CD14-positive monocyte (primary cell): ENCODE results near the gene DOCK10. TPM values are rescaled to one million over a fixed set of nuclear protein-coding genes. Genes with fewer than 3 reads are reported as not detected.
A peak's percentile ranks its signal among the peaks of the same experiment; 100 is the strongest.

Experiments used
- DNase-seq, 3 donors: peaks; one replicate each; pipeline ENCODE4 v3.0.0-alpha.2; 2011 to 2022
- H2AFZ ChIP-seq: 2 replicates; pipeline ENCODE4 v1.6.0; 2012; ENCODE audit warnings: mild to moderate bottlenecking, low read depth, low read length, inconsistent platforms; ENCODE audit not compliant: insufficient read depth, poor library complexity, severe bottlenecking
- H3K27ac ChIP-seq, 2 donors: 1 replicate in 1 of 2; 2 replicates in 1 of 2; pipeline ENCODE4 v1.5.1; 2012 to 2013; ENCODE audit warnings: low read length in 2 of 2, control low read depth in 1 of 2, inconsistent platforms in 1 of 2, low read depth in 1 of 2, mild to moderate bottlenecking in 1 of 2
- H3K27me3 ChIP-seq, 2 donors: one replicate each; pipeline versions ENCODE4 v1.6.0 to v1.6.1; 2011 to 2013; ENCODE audit warnings: low read length in 2 of 2; ENCODE audit not compliant: control insufficient read depth in 2 of 2, insufficient read depth in 2 of 2
- H3K36me3 ChIP-seq, 2 donors: replicated peaks in 1 of 2; 1 replicate in 1 of 2; 2 replicates in 1 of 2; pipeline versions ENCODE4 v1.5.1 to v1.6.1; 2012 to 2013; ENCODE audit warnings: low read length in 2 of 2, control low read depth in 1 of 2, inconsistent platforms in 1 of 2, mild to moderate bottlenecking in 1 of 2; ENCODE audit not compliant: insufficient read depth in 2 of 2, control insufficient read depth in 1 of 2
- H3K4me1 ChIP-seq, 2 donors: 1 replicate in 1 of 2; 2 replicates in 1 of 2; pipeline versions ENCODE4 v1.5.1 to v1.6.1; 2012 to 2013; ENCODE audit warnings: low read length in 2 of 2, control low read depth in 1 of 2, inconsistent platforms in 1 of 2, mild to moderate bottlenecking in 1 of 2, moderate library complexity in 1 of 2; ENCODE audit not compliant: insufficient read depth in 2 of 2, control insufficient read depth in 1 of 2
- H3K4me2 ChIP-seq: replicated peaks from 2 replicates; pipeline ENCODE3; 2012; ENCODE audit warnings: low read length, moderate library complexity, mild to moderate bottlenecking; ENCODE audit not compliant: poor library complexity, severe bottlenecking; ENCODE audit errors: extremely low read depth
- H3K4me3 ChIP-seq, 3 experiments: fragments of 200-600 bp in 1 of 3; sonication (generic) in 1 of 3; replicated peaks in 1 of 3; 1 replicate in 2 of 3; 2 replicates in 1 of 3; pipeline ENCODE4 v1.5.1; 2011 to 2013; ENCODE audit warnings: low read length in 3 of 3, mild to moderate bottlenecking in 3 of 3, control low read depth in 2 of 3, low read depth in 2 of 3, inconsistent platforms in 1 of 3, moderate library complexity in 1 of 3
- H3K79me2 ChIP-seq: 2 replicates; pipeline ENCODE4 v1.6.0; 2012; ENCODE audit warnings: mild to moderate bottlenecking, control low read depth, inconsistent platforms, low read length, moderate library complexity; ENCODE audit not compliant: insufficient read depth
- H3K9ac ChIP-seq: 2 replicates; pipeline ENCODE4 v1.6.0; 2017; ENCODE audit warnings: low read length, mild to moderate bottlenecking; ENCODE audit not compliant: insufficient read depth, poor library complexity, severe bottlenecking
- H3K9me3 ChIP-seq, 2 donors: replicated peaks in 1 of 2; 1 replicate in 1 of 2; 2 replicates in 1 of 2; pipeline versions ENCODE4 v1.5.1 to v1.6.1; 2012 to 2013; ENCODE audit warnings: low read length in 2 of 2, control low read depth in 1 of 2; ENCODE audit not compliant: control insufficient read depth in 1 of 2, insufficient read depth in 1 of 2
- H4K20me1 ChIP-seq: 2 replicates; pipeline ENCODE4 v1.6.0; 2012; ENCODE audit warnings: mild to moderate bottlenecking, low read length, control low read depth, moderate library complexity; ENCODE audit not compliant: insufficient read depth
- H3K27ac Mint-ChIP-seq, 7 donors: one replicate each; pipeline ENCODE4 v1.8.0; 2020; ENCODE audit warnings: mild to moderate bottlenecking in 7 of 7, mixed read lengths in 7 of 7, moderate library complexity in 6 of 7, inconsistent platforms in 2 of 7
- H3K27me3 Mint-ChIP-seq, 3 donors: one replicate each; pipeline ENCODE4 v1.8.0; 2021 to 2022; ENCODE audit warnings: low read depth in 3 of 3, mild to moderate bottlenecking in 3 of 3, mixed read lengths in 3 of 3, moderate library complexity in 3 of 3, inconsistent platforms in 1 of 3
- H3K36me3 Mint-ChIP-seq, 2 donors: one replicate each; pipeline ENCODE4 v1.8.0; 2020; ENCODE audit warnings: mixed read lengths in 2 of 2, inconsistent platforms in 1 of 2, mild to moderate bottlenecking in 1 of 2
- H3K4me1 Mint-ChIP-seq: one replicate; pipeline ENCODE4 v1.8.0; 2020; ENCODE audit warnings: mild to moderate bottlenecking, mixed read lengths
- H3K4me3 Mint-ChIP-seq, 2 donors: one replicate each; pipeline ENCODE4 v1.8.0; 2020; ENCODE audit warnings: mild to moderate bottlenecking in 2 of 2, mixed read lengths in 2 of 2, moderate library complexity in 1 of 2
- H3K9me3 Mint-ChIP-seq, 7 donors: one replicate each; pipeline ENCODE4 v1.8.0; 2020 to 2022; ENCODE audit warnings: mixed read lengths in 7 of 7, mild to moderate bottlenecking in 6 of 7, moderate library complexity in 6 of 7, inconsistent platforms in 2 of 7
- WGBS: methylation state at CpG from one replicate; pipeline ENCODE4 v1.1.5; 2013; ENCODE audit warnings: missing lambda C conversion rate; ENCODE audit not compliant: insufficient coverage; 5-methylcytosine and 5-hydroxymethylcytosine counted together
- intact Hi-C, 2 donors: fragments of 100-400 bp; cut with micrococcal nuclease; formaldehyde crosslinking; loops; one replicate each; pipeline versions ENCODE4 v1.15.0 to v1.15.1; 2023
- polyA plus RNA-seq, 3 donors: library from polyadenylated mRNA; depleted of rRNA in 1 of 3; unstranded in 2 of 3; stranded (reverse) in 1 of 3; fragments of 300-500 nt in 2 of 3; fragments of >200 nt in 1 of 3; fragmentation: Illumina TruSeq in 2 of 3; gene quantifications; 1 replicate in 2 of 3; 2 replicates in 1 of 3; pipeline ENCODE4 v1.2.3, GENCODE V29; 2012 to 2021
- TF ChIP-seq, protein P1 (sequence below): fragments of 200-600 bp; IDR thresholded peaks from one replicate; pipeline ENCODE4 v1.8.0; 2022; ENCODE audit warnings: antibody characterized with exemption, mild to moderate bottlenecking

Gene DOCK10
- polyA plus RNA-seq, 3 donors = 9.5 to 30.9 (median 16.5) TPM

DNA sequence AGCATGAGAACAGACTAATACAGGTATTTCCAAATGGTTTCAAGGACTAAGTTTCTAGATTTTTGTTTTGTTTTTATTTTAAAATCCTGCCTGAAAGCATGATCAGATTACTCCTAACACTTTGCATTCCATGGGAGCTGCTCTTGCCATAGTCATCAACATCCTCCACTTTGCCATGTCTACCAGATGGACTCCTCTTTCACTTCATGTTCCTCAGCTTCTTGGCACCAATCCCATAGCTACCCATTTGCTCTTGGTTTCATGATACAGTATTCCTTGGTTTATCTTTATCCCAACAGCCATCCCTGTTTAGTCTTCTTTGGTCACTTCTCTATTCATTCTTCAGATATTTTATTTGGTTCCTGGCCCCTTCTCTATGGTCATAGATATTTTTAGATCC is 171.9 kb downstream of the DOCK10 start:
- H3K27me3 ChIP-seq = no peaks in the 10 kb centered on the region
- intact Hi-C loops = loop anchor here in 1 of 2 donors (10.0 kb wide), 1 partner anchor 134 kb away; no protein-coding TSS in a partner anchor
- Mint-ChIP-seq H3K27me3 (no peaks in the 10 kb centered on the region), H3K4me1 (peaks cover 2% of the 10 kb centered on the region), H3K27ac (peak overlapping the region in 1 of 7 donors; percentile 74), H3K9me3 (peaks cover 0 to 6% (median 0%) of the 10 kb centered on the region in 7 donors), H3K36me3 (peaks cover 80 to 83% of the 10 kb centered on the region in 2 donors), H3K4me3 (no peak overlapping the region)
- H3K79me2 ChIP-seq = no peaks in the 10 kb centered on the region
- no peaks in the 10 kb centered on the region for H3K4me1 ChIP-seq
- TF ChIP-seq, protein P1, sequence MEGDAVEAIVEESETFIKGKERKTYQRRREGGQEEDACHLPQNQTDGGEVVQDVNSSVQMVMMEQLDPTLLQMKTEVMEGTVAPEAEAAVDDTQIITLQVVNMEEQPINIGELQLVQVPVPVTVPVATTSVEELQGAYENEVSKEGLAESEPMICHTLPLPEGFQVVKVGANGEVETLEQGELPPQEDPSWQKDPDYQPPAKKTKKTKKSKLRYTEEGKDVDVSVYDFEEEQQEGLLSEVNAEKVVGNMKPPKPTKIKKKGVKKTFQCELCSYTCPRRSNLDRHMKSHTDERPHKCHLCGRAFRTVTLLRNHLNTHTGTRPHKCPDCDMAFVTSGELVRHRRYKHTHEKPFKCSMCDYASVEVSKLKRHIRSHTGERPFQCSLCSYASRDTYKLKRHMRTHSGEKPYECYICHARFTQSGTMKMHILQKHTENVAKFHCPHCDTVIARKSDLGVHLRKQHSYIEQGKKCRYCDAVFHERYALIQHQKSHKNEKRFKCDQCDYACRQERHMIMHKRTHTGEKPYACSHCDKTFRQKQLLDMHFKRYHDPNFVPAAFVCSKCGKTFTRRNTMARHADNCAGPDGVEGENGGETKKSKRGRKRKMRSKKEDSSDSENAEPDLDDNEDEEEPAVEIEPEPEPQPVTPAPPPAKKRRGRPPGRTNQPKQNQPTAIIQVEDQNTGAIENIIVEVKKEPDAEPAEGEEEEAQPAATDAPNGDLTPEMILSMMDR = no peak
- H2AFZ ChIP-seq = no peak overlapping the region
- no peaks in the 10 kb centered on the region for H4K20me1 ChIP-seq
- no peak overlapping the region for H3K9ac ChIP-seq
- DNase-seq = no peak
- H3K27ac ChIP-seq = no peak overlapping the region
- H3K4me3 ChIP-seq = no peak overlapping the region
- H3K36me3 ChIP-seq = peaks cover 69 to 92% of the 10 kb centered on the region in 2 donors
- no peaks in the 10 kb centered on the region for H3K9me3 ChIP-seq
- no peak overlapping the region for H3K4me2 ChIP-seq

DNA sequence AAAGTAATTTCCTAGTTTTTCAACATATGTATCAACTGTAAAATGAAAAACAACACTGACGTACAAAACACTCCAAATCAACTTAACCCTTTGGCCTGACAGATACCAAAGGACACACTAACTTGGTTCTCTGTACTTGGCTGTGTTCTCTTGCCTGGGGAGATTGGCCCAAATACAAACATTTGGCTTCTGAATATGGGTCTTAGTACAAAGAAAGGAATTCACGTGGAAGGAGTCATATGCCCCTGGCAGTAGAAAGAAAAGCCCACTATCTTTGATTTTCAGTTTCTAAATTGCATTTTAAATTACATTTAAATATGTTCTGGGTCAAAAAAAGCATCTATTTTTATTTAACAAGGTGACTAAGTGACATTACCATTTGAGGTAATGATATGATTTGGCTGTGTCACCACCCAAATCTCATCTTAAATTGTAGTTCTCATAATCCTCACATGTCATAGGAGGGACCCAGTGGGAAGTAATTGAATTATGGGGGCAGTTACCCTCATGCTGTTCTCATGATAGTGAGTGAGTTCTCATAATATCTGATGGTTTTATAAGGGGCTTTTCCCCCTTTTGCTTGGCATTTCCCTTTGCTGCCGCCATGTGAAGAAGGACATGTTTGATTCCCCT is 172.6 kb downstream of the DOCK10 start:
- H2AFZ ChIP-seq = no peak overlapping the region
- no peak overlapping the region for H3K27ac ChIP-seq
- no peak overlapping the region for H3K27ac Mint-ChIP-seq
- H3K9me3 Mint-ChIP-seq = peaks cover 0 to 6% (median 0%) of the 10 kb centered on the region in 7 donors
- H3K4me3 ChIP-seq = no peak overlapping the region
- no peaks in the 10 kb centered on the region for H3K9me3 ChIP-seq
- no peaks in the 10 kb centered on the region for H3K79me2 ChIP-seq
- H3K27me3 Mint-ChIP-seq = no peaks in the 10 kb centered on the region
- no peaks in the 10 kb centered on the region for H3K27me3 ChIP-seq
- H3K4me1 ChIP-seq = no peaks in the 10 kb centered on the region
- no peak overlapping the region for H3K9ac ChIP-seq
- no peaks in the 10 kb centered on the region for H3K4me1 Mint-ChIP-seq
- peaks cover 75 to 92% of the 10 kb centered on the region in 2 donors for H3K36me3 ChIP-seq
- no peaks in the 10 kb centered on the region for H4K20me1 ChIP-seq
- intact Hi-C loops = loop anchor here in 1 of 2 donors (10.0 kb wide), 1 partner anchor 135 kb away; no protein-coding TSS in a partner anchor
- H3K4me3 Mint-ChIP-seq = no peak overlapping the region
- no peak for DNase-seq
- peaks cover 80 to 83% of the 10 kb centered on the region in 2 donors for H3K36me3 Mint-ChIP-seq
- H3K4me2 ChIP-seq = no peak overlapping the region
- no CpG with 5 or more reads among the region's 3 CpGs for WGBS
- TF ChIP-seq, protein P1 = no peak
